Hematopoietic multipotent progenitor cell (in vitro differentiated cells): Measurements from ENCODE around the gene SGF29. TPM values are rescaled to one million over a fixed set of nuclear protein-coding genes. Genes with fewer than 3 reads are reported as not detected.
"Not testable (repeated sequence)": the region's sequence is repeated elsewhere in the genome, so short reads cannot be mapped to it uniquely, and the experiment has no call there.

Experiments used
- DNase-seq, 3 donors: peaks; one replicate each; pipeline ENCODE4 v3.0.0-alpha.2; 2011 to 2015; ENCODE audit warnings: low read depth in 2 of 3, low spot score in 2 of 3
- total RNA-seq: library from RNA; depleted of rRNA; stranded (reverse); fragments of >200 nt; gene quantifications from one replicate; pipeline ENCODE4 v1.2.3, GENCODE V29; 2012

The SGF29 gene
- total RNA-seq, 1 donor: 36.1 TPM

DNA sequence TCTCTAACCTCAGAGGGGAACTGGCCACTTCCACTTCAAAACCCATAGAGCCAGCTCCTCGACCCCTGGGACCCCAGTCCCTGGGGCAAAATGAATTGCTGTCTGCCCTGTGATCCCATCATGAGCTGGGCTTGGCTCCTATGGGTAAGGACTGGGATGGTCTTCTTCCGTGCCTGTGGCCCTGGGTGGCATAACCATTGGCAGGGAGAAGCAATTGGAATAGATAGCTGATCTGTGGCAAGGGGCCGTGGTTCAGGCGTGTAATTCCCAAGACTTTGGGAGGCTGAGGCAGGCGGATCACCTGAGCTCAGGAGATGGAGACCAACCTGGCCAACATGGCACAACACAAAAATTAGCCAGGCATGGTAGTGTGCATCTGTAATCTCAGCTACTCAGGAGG, 38.8 kb downstream of the SGF29 start:
- DNase-seq: no peak

- DNase-seq: no peak
These were observed 39.3 kb downstream of the SGF29 start for GRCh38 chr16:28592979-28593553.

DNA sequence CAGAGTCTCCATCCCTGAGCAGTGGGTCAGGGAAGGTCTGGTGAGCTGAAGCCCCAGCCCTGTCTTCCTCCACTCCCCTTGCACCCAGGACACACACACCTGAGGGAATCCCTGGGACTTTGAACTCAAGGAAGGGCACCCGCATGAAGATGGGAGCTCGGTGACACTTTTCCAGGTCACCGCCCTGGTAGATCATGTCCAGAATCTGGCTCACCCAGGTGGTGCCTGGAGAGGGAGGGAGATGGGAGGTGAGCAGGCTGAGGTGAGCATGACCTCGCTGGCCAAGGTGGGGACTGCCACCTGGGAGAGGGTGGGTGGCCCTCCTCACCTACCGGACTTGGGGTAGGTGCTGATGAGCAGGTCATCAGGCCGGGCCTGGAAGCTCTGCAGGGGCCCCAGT, 41.7 kb downstream of the SGF29 start:
- DNase-seq: not testable (repeated sequence)

- DNase-seq: no peak
These were observed 42.5 kb downstream of the SGF29 start for GRCh38 chr16:28596115-28596630.

- DNase-seq: peak in 1 of 3 donors; percentile 16
These were observed 43.3 kb downstream of the SGF29 start, which contains the start of gene SULT1A2 for GRCh38 chr16:28596840-28597691. Gene SULT1A2 (minus strand): TSS chr16:28597050. CDS start chr16:28595930, 1,120 bp downstream.

DNA sequence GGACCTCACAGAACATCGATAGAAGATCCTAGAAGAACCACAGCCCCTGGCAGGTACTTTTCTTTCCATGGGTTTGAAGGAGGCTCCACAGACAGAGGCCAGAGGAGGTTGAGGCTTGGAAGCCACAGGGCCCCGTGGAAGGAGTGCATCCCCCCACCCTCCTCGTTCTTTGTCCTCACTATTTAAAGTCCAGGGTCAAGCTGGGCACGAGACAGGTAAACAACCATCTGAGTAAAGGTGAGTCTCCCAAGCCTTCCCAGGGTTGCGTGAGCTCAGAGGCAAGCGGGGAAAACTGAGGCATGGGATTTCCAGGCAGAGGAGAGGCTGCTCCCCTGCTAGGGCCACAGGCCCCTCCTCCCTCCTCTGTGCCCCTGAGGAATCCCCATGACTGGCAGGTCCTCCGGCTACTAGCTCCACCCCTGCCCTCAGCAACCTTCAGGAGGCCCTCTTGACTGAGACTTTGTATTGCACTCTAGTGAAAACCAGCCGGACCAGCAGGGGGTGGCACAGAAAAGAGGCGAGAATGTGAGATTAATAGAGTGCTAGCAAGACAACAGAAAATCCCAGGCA, 44.1 kb downstream of the SGF29 start:
- peak in 2 of 3 donors; percentile 40 to 67 for DNase-seq

DNA sequence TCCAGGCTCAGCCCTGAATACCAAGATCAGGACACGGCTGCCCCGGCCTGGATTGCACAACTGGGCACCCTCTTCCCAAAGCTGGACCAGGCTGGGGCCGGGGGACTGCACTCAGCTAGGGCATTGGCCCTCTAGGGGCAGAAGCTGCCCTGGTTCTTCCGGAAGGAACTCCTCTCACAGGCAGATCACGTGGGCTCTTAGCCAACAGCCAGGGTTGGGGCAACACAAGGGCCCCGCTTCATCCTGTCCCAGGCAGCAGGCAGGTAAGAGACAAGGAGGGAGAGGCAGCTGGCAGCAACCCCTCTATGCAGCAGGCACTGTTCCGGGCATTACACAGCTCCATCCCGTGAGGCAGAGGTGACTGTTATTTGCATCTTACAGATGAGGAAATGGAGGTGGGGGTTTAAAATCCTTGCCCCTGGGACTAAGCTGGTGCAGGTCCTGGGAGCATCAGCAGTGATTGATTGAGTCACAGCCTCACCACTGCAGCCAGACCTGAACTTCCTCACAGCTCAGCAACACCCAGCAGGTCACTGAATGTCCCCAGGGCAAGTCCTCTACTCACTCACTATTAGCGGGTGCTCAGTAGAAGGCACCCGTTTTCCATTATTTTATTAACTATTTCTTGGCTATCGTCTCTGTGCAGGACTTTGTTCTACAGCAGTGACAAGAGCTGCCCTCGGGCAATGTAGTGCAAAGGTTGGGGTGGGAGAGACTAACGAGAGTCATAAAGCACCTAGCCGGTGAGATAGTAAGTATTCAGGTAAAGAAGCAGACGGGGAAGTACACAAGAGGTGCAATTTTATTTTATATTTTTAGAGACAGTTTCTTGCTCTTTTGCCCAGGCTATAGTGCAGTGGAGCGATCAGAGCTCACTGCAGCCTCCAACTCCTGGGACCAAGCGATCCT, 45.9 kb downstream of the SGF29 start:
- not testable (repeated sequence) for DNase-seq

DNA sequence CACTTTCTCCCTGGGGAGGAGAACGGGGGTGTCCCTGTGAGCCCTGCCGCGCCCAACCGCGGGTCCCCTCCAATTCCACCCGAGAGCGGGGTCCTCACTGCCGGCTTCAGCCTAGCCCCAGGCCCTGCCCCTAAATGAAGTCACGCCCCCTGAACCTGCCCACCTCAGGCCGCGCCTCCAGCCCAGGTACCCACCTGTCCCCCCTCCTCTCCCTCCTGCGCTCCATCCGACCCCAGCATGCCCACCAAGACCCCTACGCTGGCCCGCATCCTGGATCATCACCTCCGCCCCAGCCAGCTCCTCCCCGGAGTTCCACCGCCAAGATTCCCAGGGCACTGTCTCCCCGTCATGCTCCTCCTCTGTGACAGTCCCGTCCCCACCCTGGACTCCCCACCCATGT, 47.2 kb downstream of the SGF29 start:
- not testable (repeated sequence) for DNase-seq

DNA sequence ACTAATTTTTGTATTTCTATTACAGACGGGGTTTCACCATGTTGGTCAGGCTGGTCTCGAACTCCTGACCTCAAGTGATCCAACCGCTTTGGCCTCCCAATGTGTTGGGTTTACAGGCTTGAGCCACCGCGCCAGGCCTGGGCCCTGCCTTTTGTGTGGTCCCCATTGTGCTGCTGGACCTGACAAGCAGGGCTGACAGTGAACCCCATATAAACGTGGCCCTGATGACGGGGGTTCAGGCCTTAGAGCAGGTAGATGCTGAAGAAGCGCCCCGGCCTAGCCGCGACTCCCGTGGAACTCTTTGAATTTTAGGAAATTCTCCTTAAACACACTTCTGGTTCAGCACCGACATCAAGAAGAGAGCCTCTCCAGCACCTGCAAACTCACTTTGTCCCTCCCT, 47.9 kb downstream of the SGF29 start:
- DNase-seq: not testable (repeated sequence)

DNA sequence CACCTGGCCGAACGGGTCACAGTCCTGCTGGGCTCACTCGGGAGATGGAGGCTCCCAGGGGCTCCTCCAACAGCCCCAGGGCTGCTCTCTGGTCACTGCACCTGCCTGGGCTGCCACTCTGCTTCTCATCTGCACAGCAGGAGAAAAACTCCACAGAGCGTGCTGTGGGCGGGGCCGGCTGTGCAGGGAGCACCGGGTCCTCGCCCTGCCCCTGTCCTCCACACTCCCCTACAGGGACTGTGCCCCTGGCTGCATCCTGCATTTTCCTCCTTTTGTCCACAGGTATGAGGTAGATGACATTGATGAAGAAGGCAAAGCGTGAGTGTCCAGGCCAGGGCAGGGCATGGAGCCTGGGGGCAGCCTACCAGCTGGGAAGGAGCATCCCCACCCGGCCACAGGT, 48.3 kb downstream of the SGF29 start:
- not testable (repeated sequence) for DNase-seq

GRCh38 chr16:28602529-28602928, 48.8 kb downstream of the SGF29 start:
- no peak for DNase-seq

- no peak for DNase-seq
These were observed 49.9 kb downstream of the SGF29 start for GRCh38 chr16:28603381-28604185.

GRCh38 chr16:28604186-28604565, 50.5 kb downstream of the SGF29 start:
- no peak for DNase-seq

DNA sequence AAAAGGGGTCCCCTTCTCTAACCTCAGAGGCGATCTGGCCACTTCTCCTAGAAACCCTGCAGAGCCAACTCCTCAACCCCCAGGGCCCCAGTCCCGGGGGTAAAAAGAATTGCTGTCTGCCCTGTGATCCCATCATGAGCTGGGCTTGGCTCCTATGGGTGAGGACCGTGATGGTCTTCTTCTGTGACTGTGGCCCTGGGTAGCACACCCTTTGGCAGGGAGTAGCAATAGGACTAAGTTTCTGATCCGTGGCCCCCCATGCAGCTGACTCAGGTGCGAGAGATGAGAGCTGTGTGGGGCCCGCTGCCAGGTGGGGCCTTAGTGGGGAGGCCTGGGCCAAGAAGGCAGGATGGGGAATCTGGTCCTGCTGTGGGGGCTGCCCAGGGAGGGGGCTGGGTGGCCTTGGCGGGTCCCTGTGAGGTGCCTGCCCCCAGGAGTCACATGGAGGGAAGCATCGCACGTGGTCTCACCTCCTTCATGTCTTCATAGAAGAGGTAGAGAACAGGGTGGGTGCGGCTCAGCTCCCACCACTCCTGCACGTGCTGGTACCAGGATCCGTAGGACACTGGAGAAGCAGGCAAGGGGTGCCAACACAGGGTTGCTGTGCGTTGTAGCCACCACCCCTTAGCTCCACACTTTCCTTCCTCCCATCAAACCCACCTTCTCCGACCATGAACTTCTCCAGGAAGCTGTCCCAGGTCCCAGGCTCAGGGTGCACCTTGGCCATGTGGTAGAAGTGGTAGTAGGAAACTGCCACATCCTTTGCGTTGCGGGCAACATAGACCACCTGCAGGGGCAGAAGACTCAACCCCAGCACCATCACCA, 52.8 kb downstream of the SGF29 start:
- DNase-seq: no peak

DNA sequence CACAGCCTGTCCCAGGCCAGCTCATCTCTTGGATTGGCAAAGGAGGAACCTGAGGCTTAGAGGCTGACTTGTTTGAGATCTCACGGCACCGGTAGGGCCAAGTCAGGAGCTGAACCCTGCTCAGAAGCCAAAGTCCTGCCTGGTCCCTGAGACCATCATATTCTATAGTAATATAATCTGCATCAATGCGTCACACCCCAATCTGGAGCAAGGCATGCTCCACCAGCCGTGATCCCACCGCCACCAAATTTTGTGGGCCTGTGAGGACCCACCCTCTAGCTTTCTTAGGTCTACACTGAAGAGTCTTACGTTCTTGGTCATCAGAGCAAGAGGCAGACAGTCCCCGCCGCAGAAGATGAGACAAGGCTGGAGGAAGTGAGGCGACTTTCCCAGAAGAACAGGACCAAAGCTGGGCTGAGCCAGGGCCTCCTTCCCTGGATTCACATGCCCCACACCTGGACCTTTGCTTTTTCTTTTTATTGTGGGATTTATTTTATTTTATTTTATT, 53.5 kb downstream of the SGF29 start:
- no peak for DNase-seq

GRCh38 chr16:28607681-28608495, 54.2 kb downstream of the SGF29 start:
- DNase-seq: not testable (repeated sequence)

DNA sequence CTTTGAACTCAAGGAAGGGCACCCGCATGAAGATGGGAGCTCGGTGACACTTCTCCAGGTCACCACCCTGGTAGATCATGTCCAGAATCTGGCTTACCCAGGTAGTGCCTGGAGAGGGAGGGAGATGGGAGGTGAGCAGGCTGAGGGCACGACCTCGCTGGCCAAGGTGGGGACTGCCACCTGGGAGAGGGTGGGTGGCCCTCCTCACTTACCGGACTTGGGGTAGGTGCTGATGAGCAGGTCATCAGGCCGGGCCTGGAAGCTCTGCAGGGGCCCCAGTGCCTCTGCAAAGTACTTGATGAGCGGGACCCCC, 54.7 kb downstream of the SGF29 start:
- not testable (repeated sequence) for DNase-seq
